Measurements from ENCODE around the gene MARK4.

- TF ChIP-seq CTCF (IDR thresholded peaks at IDR 0.05; ENCODE audit: poor library complexity) = no peak
- peak; percentile 96 for TF ChIP-seq EZH2 (IDR thresholded peaks at IDR 0.05; ENCODE audit: borderline replicate concordance)
- peak; percentile 88 for TF ChIP-seq EZH2phosphoT487 (IDR thresholded peaks at IDR 0.05; ENCODE audit: low read depth, severe bottlenecking, unreplicated experiment)
Measured at GRCh38 chr19:45217193-45217956, 33.7 kb upstream of the MARK4 start.

Measured in hepatocyte (in vitro differentiated cells).